ENCODE results near the gene C17orf114.

C17orf114 gene

GRCh38 chr17:4843321-4844000, 41.3 kb upstream of the C17orf114 start:
- Histone ChIP-seq H3K56ac (ENCODE audit: extremely low read depth, insufficient read depth, low read length) (no peak overlapping the region), H2BK15ac (ENCODE audit: low read depth, low read length) (no peak overlapping the region), H2BK20ac (ENCODE audit: low read depth, low read length) (no peak overlapping the region), H2AK5ac (ENCODE audit: low read depth, low read length) (no peak overlapping the region), H3K18ac (ENCODE audit: low read depth, low read length) (no peak overlapping the region), H3K79me1 (ENCODE audit: low read depth in 1 of 2, low read length in 2 of 2) (peaks cover 48 to 82% of the 10 kb centered on the region in 2 experiments), H3K4me3 (ENCODE audit: insufficient read depth, low read depth, low read length) (no peak overlapping the region), H3K14ac (replicated peaks; ENCODE audit: low read depth, low read length) (no peak overlapping the region), H4K20me1 (ENCODE audit: insufficient read depth, low read length) (peaks cover 81% of the 10 kb centered on the region), H3K4me1 (ENCODE audit: control insufficient read depth, insufficient read depth, low read length) (peaks cover 13% of the 10 kb centered on the region), H2AK9ac (replicated peaks; ENCODE audit: low read depth, low read length, poor library complexity) (no peak overlapping the region), H3K27me3 (ENCODE audit: control insufficient read depth, insufficient read depth, low read length) (no peaks in the 10 kb centered on the region), H2BK120ac (ENCODE audit: low read depth, low read length) (no peak overlapping the region), H3K9ac (ENCODE audit: low read depth, low read length) (no peak overlapping the region), H2AFZ (replicated peaks; ENCODE audit: low read length, poor library complexity) (no peak overlapping the region), H3K27ac (ENCODE audit: insufficient read depth, low read length) (no peak overlapping the region), H3K4ac (ENCODE audit: low read depth, low read length) (no peak overlapping the region), H2BK5ac (ENCODE audit: low read depth, low read length, poor library complexity, severe bottlenecking) (no peak overlapping the region), H4K8ac (ENCODE audit: low read depth in 2 of 2, low read length in 2 of 2) (no peak overlapping the region), H3K23ac (ENCODE audit: low read depth, low read length) (no peak overlapping the region), H3K4me2 (ENCODE audit: low read depth, low read length) (no peak overlapping the region), H3K9me3 (ENCODE audit: control insufficient read depth, insufficient read depth, low read length) (no peaks in the 10 kb centered on the region), H3K9me1 (ENCODE audit: insufficient read depth, low read length) (peaks cover 37% of the 10 kb centered on the region), H4K91ac (ENCODE audit: insufficient read depth, low read depth, low read length) (no peak overlapping the region), H3K36me3 (ENCODE audit: control insufficient read depth, insufficient read depth, low read length) (peaks cover 2% of the 10 kb centered on the region; the same call in 1 of the 2 replicates), H4K5ac (ENCODE audit: low read depth, low read length) (no peak overlapping the region)
- ATAC-seq (ENCODE audit: low read depth) (no peak), DNase-seq (no peak)
- WGBS, 2 experiments (ENCODE audit: extremely low coverage in 2 of 2, insufficient read length in 1 of 2) = 100% methylated on average over 2 of the region's 9 CpGs; no CpG with 5 or more reads in 1 of the 2 experiments
- in situ Hi-C loops (cut with MboI; ENCODE audit: low sequenced_read_pairs) = no loop called here
- no TSS peak for BruUV-seq (replicated peaks)
- TF ChIP-seq USF2 (IDR thresholded peaks at IDR 0.05; ENCODE audit: low read depth, low read length) (no peak), POLR2A (IDR thresholded peaks at IDR 0.05; ENCODE audit: low read depth, low read length) (no peak), MAZ (IDR thresholded peaks at IDR 0.05; ENCODE audit: borderline replicate concordance, low read depth, low read length) (no peak), BHLHE40 (IDR thresholded peaks at IDR 0.05; ENCODE audit: low read depth, low read length) (no peak), RCOR1 (IDR thresholded peaks at IDR 0.05; ENCODE audit: insufficient replicate concordance, low read length) (no peak), RAD21 (IDR thresholded peaks at IDR 0.05; ENCODE audit: low read length) (no peak), RFX5 (IDR thresholded peaks at IDR 0.05; ENCODE audit: low read depth, low read length) (no peak), CTCF (conservative IDR thresholded peaks at IDR 0.05; ENCODE audit: low read depth, low read length) (no peak), ELK1 (IDR thresholded peaks at IDR 0.05; ENCODE audit: borderline replicate concordance, low read depth, low read length) (no peak), MXI1 (IDR thresholded peaks at IDR 0.05; ENCODE audit: borderline replicate concordance, low read depth, low read length) (no peak), NFE2L2 (IDR thresholded peaks at IDR 0.05; ENCODE audit: low read depth, low read length) (no peak)
- intact Hi-C loops (cut with micrococcal nuclease) = no loop called here
- dilution Hi-C loops (cut with HindIII; ENCODE audit: low sequenced_read_pairs, unreplicated experiment) = no loop called here
- CTCF ChIA-PET = no interaction called here
- POLR2A ChIA-PET (ENCODE audit: unreplicated experiment) = no interaction called here
